Neural cell (in vitro differentiated cells): ENCODE measurements around the gene ADARB1. TPM values are rescaled to one million over a fixed set of nuclear protein-coding genes. Genes with fewer than 3 reads are reported as not detected.

Source experiments
- H2AFZ ChIP-seq: fragments of 200-600, 300-800 bp; sonication (generic), shearing (Covaris generic); 2 replicates; pipeline ENCODE4 v1.6.0; 2014; ENCODE audit warnings: low read depth, mild to moderate bottlenecking, antibody characterized with exemption, low read length, moderate library complexity
- H3F3A ChIP-seq: fragments of 200-600 bp; shearing (Covaris generic); 2 replicates; pipeline ENCODE4 v1.6.1; 2016; ENCODE audit warnings: mild to moderate bottlenecking, moderate library complexity, mixed read lengths, antibody characterized with exemption, low read length; ENCODE audit not compliant: insufficient read depth, poor library complexity, severe bottlenecking
- H3K27ac ChIP-seq: fragments of 200-600, 300-800 bp; sonication (generic), shearing (Covaris generic); 2 replicates; pipeline ENCODE4 v1.5.1; 2014; ENCODE audit warnings: mild to moderate bottlenecking, low read length, moderate library complexity
- H3K27me3 ChIP-seq: fragments of 300-800, 200-600 bp; sonication (generic), shearing (Covaris generic); 2 replicates; pipeline ENCODE4 v1.6.0; 2014; ENCODE audit warnings: mild to moderate bottlenecking, low read depth, low read length, moderate library complexity; ENCODE audit not compliant: insufficient read depth
- H3K36me3 ChIP-seq: fragments of 300-800, 200-600 bp; sonication (generic), shearing (Covaris generic); 2 replicates; pipeline ENCODE4 v1.5.1; 2014; ENCODE audit warnings: mild to moderate bottlenecking, antibody characterized with exemption, low read length, moderate library complexity; ENCODE audit not compliant: insufficient read depth
- H3K4me2 ChIP-seq: fragments of 300-800, 200-600 bp; sonication (generic), shearing (Covaris generic); 2 replicates; pipeline ENCODE4 v1.6.0; 2014; ENCODE audit warnings: mild to moderate bottlenecking, low read length
- H3K4me3 ChIP-seq: fragments of 300-800, 200-600 bp; sonication (generic), shearing (Covaris generic); 2 replicates; pipeline ENCODE4 v1.5.1; 2014; ENCODE audit warnings: mild to moderate bottlenecking, low read length, moderate library complexity
- H3K79me2 ChIP-seq: fragments of 200-600 bp; shearing (Covaris generic); replicated peaks from 2 replicates; pipeline ENCODE4 v1.6.0; 2014; ENCODE audit warnings: mild to moderate bottlenecking, low read length, moderate library complexity; ENCODE audit not compliant: insufficient read depth
- H3K9ac ChIP-seq: fragments of 300-800, 200-600 bp; sonication (generic), shearing (Covaris generic); 2 replicates; pipeline ENCODE4 v1.6.1; 2016; ENCODE audit warnings: mild to moderate bottlenecking, low read length, mixed read lengths
- H3K9me2 ChIP-seq: fragments of 200-600 bp; shearing (Covaris generic); 2 replicates; pipeline ENCODE4 v1.6.1; 2016; ENCODE audit warnings: mild to moderate bottlenecking, low read length, mixed read lengths; ENCODE audit not compliant: insufficient read depth
- H3K9me3 ChIP-seq: fragments of 200-600, 300-800 bp; sonication (generic), shearing (Covaris generic); 2 replicates; pipeline ENCODE4 v1.6.1; 2016; ENCODE audit warnings: mild to moderate bottlenecking, mixed run types, low read length, moderate library complexity, mixed read lengths
- H4K20me1 ChIP-seq: fragments of 200-600 bp; shearing (Covaris generic); 2 replicates; pipeline ENCODE4 v1.6.1; 2016; ENCODE audit warnings: mild to moderate bottlenecking, mixed run types; ENCODE audit not compliant: insufficient read depth
- CTCF ChIP-seq: fragments of 450-650 bp; IDR thresholded peaks from 2 replicates; pipeline ENCODE4 v1.5.1; 2014; ENCODE audit warnings: antibody characterized with exemption, mild to moderate bottlenecking, moderate library complexity; ENCODE audit not compliant: poor library complexity, severe bottlenecking
- EP300 ChIP-seq: fragments of 450-650 bp; conservative IDR thresholded peaks from 2 replicates; pipeline ENCODE4 v1.6.1; 2014; ENCODE audit warnings: antibody characterized with exemption, mild to moderate bottlenecking, moderate library complexity; ENCODE audit not compliant: poor library complexity, severe bottlenecking
- EZH2 ChIP-seq: fragments of 200-600, 300-800 bp; shearing (Covaris generic), sonication (generic); IDR thresholded peaks from 2 replicates; pipeline ENCODE4 v1.6.1; 2014; ENCODE audit warnings: antibody characterized with exemption, low read length, borderline replicate concordance, mild to moderate bottlenecking; ENCODE audit not compliant: insufficient read depth, poor library complexity, severe bottlenecking
- MXI1 ChIP-seq: fragments of 450-650 bp; conservative IDR thresholded peaks from 2 replicates; pipeline ENCODE4 v1.6.1; 2014; ENCODE audit warnings: antibody characterized with exemption, mild to moderate bottlenecking; ENCODE audit not compliant: poor library complexity, severe bottlenecking
- POLR2AphosphoS5 ChIP-seq: IDR thresholded peaks from 2 replicates; pipeline ENCODE4 v1.6.1; 2012
- RAD21 ChIP-seq: fragments of 450-650 bp; conservative IDR thresholded peaks from 2 replicates; pipeline ENCODE4 v1.6.1; 2014; ENCODE audit warnings: antibody characterized with exemption, mild to moderate bottlenecking, moderate library complexity
- REST ChIP-seq: IDR thresholded peaks from 2 replicates; pipeline ENCODE4 v1.6.1; 2012; ENCODE audit warnings: borderline replicate concordance
- SMC3 ChIP-seq: fragments of 450-650 bp; conservative IDR thresholded peaks from 2 replicates; pipeline ENCODE4 v1.6.1; 2014; ENCODE audit warnings: antibody characterized with exemption, mild to moderate bottlenecking, moderate library complexity; ENCODE audit not compliant: poor library complexity
- TAF1 ChIP-seq: IDR thresholded peaks from 2 replicates; pipeline ENCODE4 v1.6.1; 2012; ENCODE audit warnings: low read depth
- polyA plus RNA-seq: library from polyadenylated mRNA; depleted of rRNA; stranded (reverse); fragments of >200 nt; gene quantifications from 2 replicates; pipeline ENCODE4 v1.2.3, GENCODE V29; 2014

The ADARB1 gene
- polyA plus RNA-seq, 1 donor from 2014 or later, result 8.9 TPM

- no peak for TF ChIP-seq CTCF
- no peak for TF ChIP-seq REST
- no peak for TF ChIP-seq POLR2AphosphoS5
- TF ChIP-seq MXI1, result no peak
- no peak for TF ChIP-seq TAF1
- no peak for TF ChIP-seq SMC3
- no peak for TF ChIP-seq RAD21
- TF ChIP-seq EZH2, result no peak
- TF ChIP-seq EP300, result no peak
- Histone ChIP-seq H3K36me3 (peaks cover 7% of the 10 kb centered on the region), H3K27ac (no peak overlapping the region), H2AFZ (no peak overlapping the region), H3K27me3 (no peaks in the 10 kb centered on the region), H3K4me3 (no peak overlapping the region), H3K9me3 (no peaks in the 10 kb centered on the region), H3K79me2 (no peaks in the 10 kb centered on the region), H3K9me2 (no peaks in the 10 kb centered on the region), H3K9ac (no peak overlapping the region), H3K4me2 (no peak overlapping the region), H3F3A (no peaks in the 10 kb centered on the region), H4K20me1 (no peaks in the 10 kb centered on the region)
These were observed 195.5 kb downstream of the ADARB1 start for GRCh38 chr21:45269861-45270260.

GRCh38 chr21:45270306-45270821, 196.0 kb downstream of the ADARB1 start:
- H3K9me2 ChIP-seq, result no peaks in the 10 kb centered on the region
- H2AFZ ChIP-seq, result no peak overlapping the region
- no peaks in the 10 kb centered on the region for H3F3A ChIP-seq
- H3K4me3 ChIP-seq, result no peak overlapping the region
- no peak overlapping the region for H3K9ac ChIP-seq
- H3K27ac ChIP-seq, result no peak overlapping the region
- no peak overlapping the region for H3K4me2 ChIP-seq
- H3K27me3 ChIP-seq, result no peaks in the 10 kb centered on the region
- H4K20me1 ChIP-seq, result no peaks in the 10 kb centered on the region
- TF ChIP-seq RAD21 (no peak), TAF1 (no peak)
- no peaks in the 10 kb centered on the region for H3K79me2 ChIP-seq
- H3K36me3 ChIP-seq, result peaks cover 7% of the 10 kb centered on the region
- H3K9me3 ChIP-seq, result no peaks in the 10 kb centered on the region

Other genes starting within 250 kb of the ADARB1 start
- 152 and 170 TPM in 2 replicates for gene PTTG1IP, start 200.9 kb upstream of the ADARB1 start, polyA plus RNA-seq
- gene ITGB2, start 153.7 kb upstream of the ADARB1 start, polyA plus RNA-seq, result not detected in 2 replicates
- 15.4 and 23.2 TPM in 2 replicates for gene SLX9, start 134.6 kb upstream of the ADARB1 start, polyA plus RNA-seq
- gene POFUT2, start 213.3 kb downstream of the ADARB1 start, polyA plus RNA-seq, result 25.4 and 41.7 TPM in 2 replicates